CD4-positive, CD25-positive, alpha-beta regulatory T cell (primary cell): ENCODE measurements around the gene FBXW5. TPM values are rescaled to one million over a fixed set of nuclear protein-coding genes. Genes with fewer than 3 reads are reported as not detected.
A peak's percentile ranks its signal among the peaks of the same experiment; 100 is the strongest.

Experiments
- ATAC-seq, 2 donors: fragments of 150-1000 bp; cut with Tn5 transposase; one replicate each; pipeline ENCODE4 v1.10.0; 2021; ENCODE audit warnings: low read depth in 2 of 2, moderate number of reproducible peaks in 2 of 2, moderate library complexity in 1 of 2
- DNase-seq, 3 donors: peaks; one replicate each; pipeline versions ENCODE4 v3.0.0 to v3.0.0-alpha.2; 2012 to 2022; ENCODE audit warnings: mixed read lengths in 1 of 3
- H3K27ac ChIP-seq: one replicate; pipeline ENCODE4 v1.7.0; 2013; ENCODE audit warnings: mild to moderate bottlenecking, low read length; ENCODE audit not compliant: insufficient read depth, poor library complexity, severe bottlenecking
- H3K27me3 ChIP-seq: one replicate; pipeline ENCODE4 v1.7.0; 2013; ENCODE audit warnings: low read length; ENCODE audit not compliant: control insufficient read depth, insufficient read depth
- H3K36me3 ChIP-seq: one replicate; pipeline ENCODE4 v1.7.0; 2013; ENCODE audit warnings: mild to moderate bottlenecking, low read length, moderate library complexity; ENCODE audit not compliant: control insufficient read depth, insufficient read depth
- H3K4me1 ChIP-seq: 2 replicates; pipeline ENCODE4 v1.7.0; 2013; ENCODE audit warnings: mild to moderate bottlenecking, low read length; ENCODE audit not compliant: insufficient read depth, control insufficient read depth, poor library complexity, severe bottlenecking
- H3K4me3 ChIP-seq: one replicate; pipeline ENCODE4 v1.7.0; 2013; ENCODE audit warnings: low read depth, mild to moderate bottlenecking, low read length, moderate library complexity
- H3K9me3 ChIP-seq, 2 experiments: 1 replicate in 1 of 2; 2 replicates in 1 of 2; pipeline ENCODE4 v1.7.0; 2013; ENCODE audit warnings: low read length in 2 of 2, mild to moderate bottlenecking in 1 of 2, moderate library complexity in 1 of 2; ENCODE audit not compliant: control insufficient read depth in 2 of 2
- H3K27ac Mint-ChIP-seq, 3 donors: one replicate each; pipeline ENCODE4 v1.8.0; 2020 to 2022; ENCODE audit warnings: mild to moderate bottlenecking in 3 of 3, mixed read lengths in 3 of 3, moderate library complexity in 2 of 3
- H3K27me3 Mint-ChIP-seq: one replicate; pipeline ENCODE4 v1.8.0; 2022; ENCODE audit warnings: mild to moderate bottlenecking, mixed read lengths
- H3K36me3 Mint-ChIP-seq: one replicate; pipeline ENCODE4 v1.8.0; 2020; ENCODE audit warnings: mixed read lengths
- H3K4me1 Mint-ChIP-seq, 4 donors: one replicate each; pipeline ENCODE4 v1.8.0; 2020 to 2022; ENCODE audit warnings: mixed read lengths in 4 of 4, mild to moderate bottlenecking in 1 of 4
- H3K4me3 Mint-ChIP-seq, 4 donors: one replicate each; pipeline ENCODE4 v1.8.0; 2020 to 2022; ENCODE audit warnings: mild to moderate bottlenecking in 4 of 4, mixed read lengths in 4 of 4, moderate library complexity in 3 of 4
- H3K9me3 Mint-ChIP-seq, 7 donors: one replicate each; pipeline ENCODE4 v1.8.0; 2020 to 2022; ENCODE audit warnings: mixed read lengths in 7 of 7, mild to moderate bottlenecking in 3 of 7, moderate library complexity in 2 of 7
- polyA plus RNA-seq, 4 donors: library from polyadenylated mRNA; unstranded; fragments of 300-500 nt; fragmentation: Illumina TruSeq; gene quantifications; one replicate each; pipeline ENCODE4 v1.2.3, GENCODE V29; 2021
- total RNA-seq: library from RNA; stranded (reverse); gene quantifications from one replicate; pipeline ENCODE4 v1.2.3, GENCODE V29; 2022

The FBXW5 gene
- total and polyA plus RNA-seq, 5 donors from 2014 or later, result 91.6 to 134 (median 115) TPM

DNA sequence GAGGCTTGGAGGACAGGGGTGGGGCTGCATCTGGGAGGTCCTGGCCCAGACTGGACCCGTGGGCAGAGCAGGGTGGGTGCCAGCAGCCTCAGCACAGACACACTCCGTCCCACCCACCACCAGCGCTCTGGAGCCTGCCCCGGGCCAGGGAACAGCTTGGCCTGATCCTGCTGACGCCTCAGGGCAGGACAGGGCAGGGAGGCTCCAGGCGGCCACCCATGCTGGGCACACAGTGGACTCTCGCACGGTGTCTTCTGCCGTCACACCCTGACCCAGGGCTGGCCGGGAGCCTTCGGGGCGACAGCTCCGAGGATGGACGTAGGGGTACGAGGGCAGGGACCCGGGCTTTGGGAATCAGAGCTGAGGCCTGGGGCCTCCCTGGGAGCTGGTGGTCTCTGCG, 24.6 kb upstream of the FBXW5 start:
- H3K4me1 Mint-ChIP-seq, result peaks cover 0 to 26% (median 8%) of the 10 kb centered on the region in 4 donors
- H3K27me3 ChIP-seq, result no peaks in the 10 kb centered on the region
- no peak overlapping the region for H3K4me3 Mint-ChIP-seq
- no peaks in the 10 kb centered on the region for H3K36me3 Mint-ChIP-seq
- H3K4me3 ChIP-seq, result no peak overlapping the region
- H3K9me3 ChIP-seq, result no peaks in the 10 kb centered on the region
- no peak for DNase-seq
- H3K4me1 ChIP-seq, result peaks cover 24% of the 10 kb centered on the region
- ATAC-seq, result no peak
- H3K27ac ChIP-seq, result no peak overlapping the region
- no peaks in the 10 kb centered on the region for H3K36me3 ChIP-seq
- H3K27me3 Mint-ChIP-seq, result no peaks in the 10 kb centered on the region
- no peak overlapping the region for H3K27ac Mint-ChIP-seq
- no peaks in the 10 kb centered on the region for H3K9me3 Mint-ChIP-seq

GRCh38 chr9:136968333-136969127, 24.0 kb upstream of the FBXW5 start:
- no peaks in the 10 kb centered on the region for H3K9me3 Mint-ChIP-seq
- H3K4me1 Mint-ChIP-seq, result peaks cover 0 to 24% (median 8%) of the 10 kb centered on the region in 4 donors
- no peak overlapping the region for H3K4me3 Mint-ChIP-seq
- H3K36me3 Mint-ChIP-seq, result no peaks in the 10 kb centered on the region
- DNase-seq (no peak), ATAC-seq (no peak)
- no peak overlapping the region for H3K4me3 ChIP-seq
- H3K27me3 ChIP-seq, result no peaks in the 10 kb centered on the region
- no peak overlapping the region for H3K27ac ChIP-seq
- no peaks in the 10 kb centered on the region for H3K9me3 ChIP-seq
- H3K4me1 ChIP-seq, result peaks cover 24% of the 10 kb centered on the region
- H3K36me3 ChIP-seq, result no peaks in the 10 kb centered on the region
- no peaks in the 10 kb centered on the region for H3K27me3 Mint-ChIP-seq
- no peak overlapping the region for H3K27ac Mint-ChIP-seq

DNA sequence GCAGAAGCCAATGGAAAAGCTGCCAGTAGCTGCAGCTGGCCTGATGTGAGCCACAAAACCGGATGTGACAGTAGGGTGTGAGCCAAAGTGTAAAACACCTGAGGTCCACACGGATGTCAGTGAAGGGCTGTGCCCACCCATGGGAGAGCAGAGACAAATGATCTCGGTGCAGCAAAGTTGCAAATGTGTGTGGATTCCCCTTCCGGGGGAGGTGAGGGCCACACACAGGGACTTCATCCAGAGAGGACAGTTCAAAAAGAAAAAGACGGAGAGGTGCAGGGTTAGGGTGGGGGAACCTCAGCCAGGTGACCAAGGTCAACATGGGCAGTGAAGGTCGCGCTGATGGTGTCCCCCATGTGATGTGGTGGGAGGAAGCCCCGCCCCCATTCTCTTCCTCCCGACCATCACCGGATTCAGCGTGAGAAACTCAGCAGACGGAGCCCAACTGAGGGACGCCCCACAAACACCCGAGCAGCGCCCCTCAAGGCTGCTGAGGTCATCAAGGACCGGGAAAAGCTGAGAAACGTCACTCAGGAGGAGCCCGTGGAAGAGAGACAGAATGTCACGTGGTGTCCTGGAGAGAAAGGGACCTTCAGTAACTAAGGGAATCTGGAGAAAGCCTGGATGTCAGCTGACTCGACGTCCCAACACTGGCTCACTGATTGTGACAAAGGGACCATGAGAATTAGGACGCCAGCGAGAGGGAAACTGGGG, 21.4 kb upstream of the FBXW5 start:
- H3K4me1 ChIP-seq, result peaks cover 40% of the 10 kb centered on the region

GRCh38 chr9:136964833-136965422, 20.4 kb upstream of the FBXW5 start:
- Histone ChIP-seq H3K27ac (no peak overlapping the region), H3K4me3 (no peak overlapping the region), H3K4me1 (peaks cover 46% of the 10 kb centered on the region), H3K9me3 (no peaks in the 10 kb centered on the region), H3K27me3 (no peaks in the 10 kb centered on the region), H3K36me3 (no peaks in the 10 kb centered on the region)
- Mint-ChIP-seq H3K36me3 (no peaks in the 10 kb centered on the region), H3K27me3 (no peaks in the 10 kb centered on the region), H3K27ac (no peak overlapping the region), H3K4me3 (peak overlapping the region in 1 of 4 donors; percentile 12), H3K9me3 (no peaks in the 10 kb centered on the region), H3K4me1 (peaks cover 0 to 26% (median 13%) of the 10 kb centered on the region in 4 donors)
- no peak for DNase-seq
- no peak for ATAC-seq

More for the DNA sequence above, 21.4 kb upstream of the FBXW5 start:
- Mint-ChIP-seq H3K4me3 (peak overlapping the region; percentile 70 to 88 (median 82)), H3K27ac (peak overlapping the region; percentile 39 to 82 (median 80)), H3K9me3 (no peaks in the 10 kb centered on the region), H3K27me3 (no peaks in the 10 kb centered on the region), H3K36me3 (no peaks in the 10 kb centered on the region), H3K4me1 (peaks cover 0 to 24% (median 13%) of the 10 kb centered on the region in 4 donors)
- Histone ChIP-seq H3K4me3 (no peak overlapping the region), H3K9me3 (no peaks in the 10 kb centered on the region), H3K27ac (peak overlapping the region; percentile 19), H3K36me3 (no peaks in the 10 kb centered on the region), H3K27me3 (no peaks in the 10 kb centered on the region)
- ATAC-seq (peak; percentile 23 to 54), DNase-seq (peak in 2 of 3 donors; percentile 34 to 65)

DNA sequence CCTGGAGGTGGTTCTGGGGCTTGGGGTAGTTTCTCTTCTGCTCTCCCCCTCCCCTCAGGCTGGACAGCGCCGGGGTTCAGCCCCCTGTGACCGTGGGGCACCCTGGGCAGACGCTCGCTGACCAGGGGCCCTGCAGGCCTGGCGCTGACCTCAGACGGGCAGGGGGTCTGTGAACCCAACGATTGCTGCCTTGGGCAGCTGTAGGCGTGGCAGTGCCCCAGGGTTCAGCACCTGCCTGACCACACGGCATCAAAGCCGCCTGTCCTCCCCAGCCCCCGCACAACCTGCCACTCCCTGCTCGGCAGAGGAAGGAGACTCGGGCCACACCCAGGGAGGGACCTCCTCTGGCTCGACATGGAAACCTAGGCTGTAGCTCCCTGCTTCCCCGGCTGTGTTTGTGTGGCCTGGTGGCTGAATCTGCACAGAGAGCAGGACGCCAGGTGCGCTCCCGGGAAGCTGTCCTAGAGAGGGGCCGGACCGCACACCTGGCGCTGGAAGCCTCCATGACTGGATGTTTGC, 19.7 kb upstream of the FBXW5 start:
- H3K27ac ChIP-seq, result no peak overlapping the region

GRCh38 chr9:136963751-136964150, 19.2 kb upstream of the FBXW5 start:
- no peaks in the 10 kb centered on the region for H3K27me3 ChIP-seq
- Mint-ChIP-seq H3K36me3 (no peaks in the 10 kb centered on the region), H3K27me3 (no peaks in the 10 kb centered on the region), H3K4me1 (peaks cover 0 to 27% (median 13%) of the 10 kb centered on the region in 4 donors), H3K4me3 (no peak overlapping the region), H3K27ac (no peak overlapping the region), H3K9me3 (no peaks in the 10 kb centered on the region)
- no peak overlapping the region for H3K4me3 ChIP-seq
- H3K9me3 ChIP-seq, result no peaks in the 10 kb centered on the region
- no peak overlapping the region for H3K27ac ChIP-seq
- ATAC-seq (no peak), DNase-seq (no peak)
- H3K36me3 ChIP-seq, result no peaks in the 10 kb centered on the region
- H3K4me1 ChIP-seq, result peaks cover 58% of the 10 kb centered on the region

More for the DNA sequence above, 19.7 kb upstream of the FBXW5 start:
- Histone ChIP-seq H3K4me1 (peaks cover 53% of the 10 kb centered on the region), H3K27me3 (no peaks in the 10 kb centered on the region), H3K9me3 (no peaks in the 10 kb centered on the region), H3K4me3 (no peak overlapping the region), H3K36me3 (no peaks in the 10 kb centered on the region)
- H3K27ac Mint-ChIP-seq, result peak overlapping the region in 1 of 3 donors; percentile 20
- no peaks in the 10 kb centered on the region for H3K9me3 Mint-ChIP-seq
- ATAC-seq, result no peak
- peak overlapping the region in 1 of 4 donors; percentile 12 for H3K4me3 Mint-ChIP-seq
- peaks cover 0 to 27% (median 13%) of the 10 kb centered on the region in 4 donors for H3K4me1 Mint-ChIP-seq
- no peaks in the 10 kb centered on the region for H3K36me3 Mint-ChIP-seq
- H3K27me3 Mint-ChIP-seq, result no peaks in the 10 kb centered on the region
- no peak for DNase-seq

- H3K27me3 Mint-ChIP-seq, result no peaks in the 10 kb centered on the region
- H3K36me3 Mint-ChIP-seq, result no peaks in the 10 kb centered on the region
- Histone ChIP-seq H3K9me3 (no peaks in the 10 kb centered on the region), H3K27me3 (no peaks in the 10 kb centered on the region), H3K36me3 (no peaks in the 10 kb centered on the region), H3K4me3 (no peak overlapping the region), H3K4me1 (peaks cover 59% of the 10 kb centered on the region), H3K27ac (no peak overlapping the region)
- ATAC-seq, result no peak
- DNase-seq, result no peak
- no peak overlapping the region for H3K27ac Mint-ChIP-seq
- no peaks in the 10 kb centered on the region for H3K9me3 Mint-ChIP-seq
- H3K4me3 Mint-ChIP-seq, result peak overlapping the region in 1 of 4 donors; percentile 67
- H3K4me1 Mint-ChIP-seq, result peaks cover 0 to 27% (median 13%) of the 10 kb centered on the region in 4 donors
Measured at GRCh38 chr9:136963341-136963740, 18.8 kb upstream of the FBXW5 start.
